Uterus (tissue), 2 donors: Measurements from ENCODE around the gene CATSPERZ.

Source experiments
- CTCF ChIP-seq, 4 experiments: fragments of 200-600 bp in 2 of 4; fragments of 450-650 bp in 2 of 4; sonication (generic) in 2 of 4; IDR thresholded peaks; one replicate each; pipeline ENCODE4 v1.5.1; 2016 to 2019; ENCODE audit warnings: antibody characterized with exemption in 4 of 4, mild to moderate bottlenecking in 2 of 4, moderate library complexity in 1 of 4
- POLR2A ChIP-seq, 2 donors: fragments of 450-650 bp; IDR thresholded peaks; one replicate each; pipeline ENCODE4 v1.6.1; 2016; ENCODE audit warnings: antibody characterized with exemption in 2 of 2, mild to moderate bottlenecking in 1 of 2, moderate library complexity in 1 of 2

GRCh38 chr11:64281957-64282770 lies 18.0 kb upstream of the CATSPERZ start:
- TF ChIP-seq CTCF (IDR thresholded peaks at IDR 0.05): no peak
- TF ChIP-seq POLR2A (IDR thresholded peaks at IDR 0.05): no peak
